Kidney (tissue), 14 donors: ENCODE data around the gene CCDC3. TPM values are rescaled to one million over a fixed set of nuclear protein-coding genes. Genes with fewer than 3 reads are reported as not detected.

Experiments
- DNase-seq, 5 donors: peaks; one replicate each; pipeline ENCODE4 v3.0.0-alpha.2; 2013 to 2020
- FAIRE-seq: peaks from 2 replicates; lab custom pipeline; 2012; peaks lifted over from hg19 to GRCh38; lab: Jason Lieb, UNC
- H3K27ac ChIP-seq, 2 donors: one replicate each; pipeline ENCODE4 v1.7.0; 2013; ENCODE audit warnings: low read depth in 2 of 2, low read length in 2 of 2, inconsistent platforms in 1 of 2
- H3K27me3 ChIP-seq: one replicate; pipeline ENCODE4 v1.7.1; 2013; ENCODE audit warnings: low read length, inconsistent platforms; ENCODE audit not compliant: control insufficient read depth, insufficient read depth
- H3K36me3 ChIP-seq, 3 donors: one replicate each; pipeline versions ENCODE4 v1.7.0 to v1.7.1; 2013; ENCODE audit warnings: low read length in 3 of 3, control low read depth in 1 of 3, inconsistent platforms in 1 of 3; ENCODE audit not compliant: insufficient read depth in 3 of 3, control insufficient read depth in 2 of 3
- H3K4me1 ChIP-seq, 3 donors: one replicate each; pipeline versions ENCODE4 v1.7.0 to v1.7.1; 2013; ENCODE audit warnings: low read length in 3 of 3, inconsistent platforms in 1 of 3, low read depth in 1 of 3; ENCODE audit not compliant: control insufficient read depth in 2 of 3, insufficient read depth in 2 of 3
- H3K4me3 ChIP-seq, 3 donors: one replicate each; pipeline versions ENCODE4 v1.7.0 to v1.8.1; 2013; ENCODE audit warnings: low read length in 3 of 3, control low read depth in 1 of 3, inconsistent platforms in 1 of 3
- H3K9ac ChIP-seq, 3 donors: one replicate each; pipeline versions ENCODE4 v1.7.0 to v1.7.1; 2013; ENCODE audit warnings: low read length in 3 of 3, control low read depth in 1 of 3, inconsistent platforms in 1 of 3
- H3K9me3 ChIP-seq, 3 donors: one replicate each; pipeline versions ENCODE4 v1.7.0 to v1.7.1; 2013; ENCODE audit warnings: low read length in 3 of 3, control low read depth in 1 of 3, inconsistent platforms in 1 of 3; ENCODE audit not compliant: control insufficient read depth in 2 of 3, insufficient read depth in 1 of 3
- CTCF ChIP-seq: IDR thresholded peaks from 3 replicates; pipeline ENCODE4 v1.5.1; 2012; ENCODE audit warnings: mild to moderate bottlenecking, moderate library complexity, borderline replicate concordance; ENCODE audit not compliant: insufficient read depth; ENCODE audit errors: extremely low read depth
- intact Hi-C: fragments of 100-400 bp; cut with DNase I; formaldehyde crosslinking; loops from one replicate; pipeline ENCODE4 v1.11.1; 2022
- polyA plus RNA-seq: library from polyadenylated mRNA; stranded (reverse); fragments of 350-450 nt; fragmentation: Illumina TruSeq; extraction: RNeasy Lipid Tissue Mini Kit (QIAGEN cat#74804); gene quantifications from one replicate; pipeline ENCODE4 v1.2.3, GENCODE V29; 2014; ENCODE audit warnings: low read depth, low replicate concordance; ENCODE audit not compliant: insufficient read depth
- total RNA-seq: library from RNA; stranded (reverse); fragmentation: NEBNext Ultra II Directional; extraction: Animal tissue kit (Norgen Biotek cat#: 25700); gene quantifications from one replicate; pipeline ENCODE4 v1.2.1, GENCODE V29; 2021
- donor health status: control.
- donor health status: control.
- donor health status: control.
- donor health status: control.
- donor health status: control.
- donor health status: DM: yes; HTN: yes; CAD: no.
- donor health status: Normal renal cell carcinoma (clear cell type).

The CCDC3 gene
- total and polyA plus RNA-seq, 2 donors from 2014 or later: 9.7 to 33.5 TPM

DNA sequence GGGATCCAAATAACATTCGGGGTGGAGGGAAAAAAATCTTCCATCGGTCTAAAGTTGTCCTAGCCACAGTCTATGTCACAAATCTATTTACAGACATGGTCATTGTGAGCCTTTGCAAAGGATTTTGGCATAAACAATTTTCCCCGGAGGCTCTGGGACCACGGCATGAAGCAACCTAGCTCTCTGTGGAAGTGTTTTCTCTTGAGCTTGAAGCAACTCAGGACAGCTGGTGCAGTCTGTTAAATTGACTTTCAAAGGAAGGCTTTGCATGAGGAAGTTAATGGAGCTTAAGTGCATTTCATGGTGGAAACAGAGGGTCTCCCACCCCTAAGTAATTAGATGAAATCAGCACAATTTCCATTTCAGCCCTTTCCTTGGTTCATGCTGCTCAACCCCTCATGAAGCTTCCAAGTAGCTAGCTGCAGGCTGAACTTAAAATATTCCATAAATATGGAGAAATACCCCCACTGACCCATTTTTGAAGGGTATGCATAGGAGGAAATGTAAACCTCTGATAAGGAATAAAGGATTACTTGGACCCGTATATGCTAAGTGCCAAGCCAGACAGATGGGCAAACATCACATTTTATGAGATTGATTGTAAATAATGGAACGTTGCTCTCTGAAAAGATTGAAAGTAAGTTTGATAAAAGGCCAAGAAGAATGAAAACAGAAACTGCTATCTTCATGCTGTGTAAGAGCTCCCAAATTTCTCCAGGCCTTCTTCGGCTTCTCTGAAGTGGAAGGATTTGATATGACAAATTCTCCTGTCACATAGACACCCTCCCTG lies 39.9 kb downstream of the CCDC3 start:
- DNase-seq (peak in 1 of 5 donors; percentile 27), FAIRE-seq (no peak)
- H3K4me3 ChIP-seq: no peak overlapping the region
- no peaks in the 10 kb centered on the region for H3K36me3 ChIP-seq
- H3K9ac ChIP-seq: no peak overlapping the region
- no peak for TF ChIP-seq CTCF
- no peak overlapping the region for H3K27ac ChIP-seq
- peaks cover 0 to 6% (median 0%) of the 10 kb centered on the region in 3 donors for H3K4me1 ChIP-seq
- H3K9me3 ChIP-seq: peaks cover 0 to 3% (median 0%) of the 10 kb centered on the region in 3 donors
- intact Hi-C loops: no loop called here
- H3K27me3 ChIP-seq: no peaks in the 10 kb centered on the region

DNA sequence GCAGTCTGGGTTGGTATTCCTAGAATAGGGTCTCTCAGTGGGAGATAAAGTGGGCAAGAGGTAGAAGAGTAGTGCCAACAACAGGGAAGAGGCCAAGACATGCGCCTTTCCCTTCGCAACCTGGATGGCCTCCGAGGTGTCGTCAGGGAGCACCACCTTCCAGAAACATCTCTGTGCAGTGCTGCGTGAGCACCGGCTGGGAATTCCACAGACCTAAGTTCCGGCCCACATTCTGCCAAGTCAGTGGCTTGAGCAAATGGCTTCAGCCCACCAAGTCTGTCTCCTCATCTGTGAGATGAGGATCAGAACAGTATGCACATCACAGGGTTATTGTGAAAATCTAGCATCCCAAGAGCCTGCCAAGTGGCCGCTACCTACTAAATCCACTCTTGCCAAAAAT lies 40.6 kb downstream of the CCDC3 start:
- Histone ChIP-seq H3K27me3 (no peaks in the 10 kb centered on the region), H3K9ac (no peak overlapping the region), H3K27ac (no peak overlapping the region), H3K4me1 (peaks cover 0 to 6% (median 0%) of the 10 kb centered on the region in 3 donors), H3K4me3 (peak overlapping the region in 1 of 3 donors; percentile 14), H3K36me3 (no peaks in the 10 kb centered on the region), H3K9me3 (no peaks in the 10 kb centered on the region)
- DNase-seq (no peak), FAIRE-seq (no peak)
- no peak for TF ChIP-seq CTCF
- intact Hi-C loops: no loop called here

GRCh38 chr10:12960334-12960898 lies 41.1 kb downstream of the CCDC3 start:
- TF ChIP-seq CTCF: no peak
- peaks cover 0 to 6% (median 0%) of the 10 kb centered on the region in 3 donors for H3K4me1 ChIP-seq
- FAIRE-seq (no peak), DNase-seq (peak; percentile 76 to 92 (median 86))
- peak overlapping the region in 2 of 3 donors; percentile 14 to 16 for H3K4me3 ChIP-seq
- intact Hi-C loops: no loop called here
- no peaks in the 10 kb centered on the region for H3K36me3 ChIP-seq
- peak overlapping the region in 1 of 2 donors; percentile 23 for H3K27ac ChIP-seq
- no peak overlapping the region for H3K9ac ChIP-seq
- H3K9me3 ChIP-seq: no peaks in the 10 kb centered on the region
- no peaks in the 10 kb centered on the region for H3K27me3 ChIP-seq
